ENCODE results near the gene NRXN3.
"Not testable (repeated sequence)": the region's sequence is repeated elsewhere in the genome, so short reads cannot be mapped to it uniquely, and the experiment has no call there.

Gene NRXN3

GRCh38 chr14:79093531-79093930, 923.4 kb downstream of the NRXN3 start:
- H3K4me3 ChIP-seq (ENCODE audit: low read depth, low read length) = no peak overlapping the region
- no peak for DNase-seq (ENCODE audit: low read depth)
- TF ChIP-seq, protein P1, sequence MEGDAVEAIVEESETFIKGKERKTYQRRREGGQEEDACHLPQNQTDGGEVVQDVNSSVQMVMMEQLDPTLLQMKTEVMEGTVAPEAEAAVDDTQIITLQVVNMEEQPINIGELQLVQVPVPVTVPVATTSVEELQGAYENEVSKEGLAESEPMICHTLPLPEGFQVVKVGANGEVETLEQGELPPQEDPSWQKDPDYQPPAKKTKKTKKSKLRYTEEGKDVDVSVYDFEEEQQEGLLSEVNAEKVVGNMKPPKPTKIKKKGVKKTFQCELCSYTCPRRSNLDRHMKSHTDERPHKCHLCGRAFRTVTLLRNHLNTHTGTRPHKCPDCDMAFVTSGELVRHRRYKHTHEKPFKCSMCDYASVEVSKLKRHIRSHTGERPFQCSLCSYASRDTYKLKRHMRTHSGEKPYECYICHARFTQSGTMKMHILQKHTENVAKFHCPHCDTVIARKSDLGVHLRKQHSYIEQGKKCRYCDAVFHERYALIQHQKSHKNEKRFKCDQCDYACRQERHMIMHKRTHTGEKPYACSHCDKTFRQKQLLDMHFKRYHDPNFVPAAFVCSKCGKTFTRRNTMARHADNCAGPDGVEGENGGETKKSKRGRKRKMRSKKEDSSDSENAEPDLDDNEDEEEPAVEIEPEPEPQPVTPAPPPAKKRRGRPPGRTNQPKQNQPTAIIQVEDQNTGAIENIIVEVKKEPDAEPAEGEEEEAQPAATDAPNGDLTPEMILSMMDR (IDR thresholded peaks at IDR 0.05; ENCODE audit: low read depth, low read length, missing control alignments) = no peak

- TF ChIP-seq, protein P1 (IDR thresholded peaks at IDR 0.05; ENCODE audit: low read depth, low read length, missing control alignments) = no peak
- H3K4me3 ChIP-seq (ENCODE audit: low read depth, low read length) = no peak overlapping the region
- no peak for DNase-seq (ENCODE audit: low read depth)
These were observed 924.8 kb downstream of the NRXN3 start for GRCh38 chr14:79094951-79095350.

- TF ChIP-seq, protein P1 (IDR thresholded peaks at IDR 0.05; ENCODE audit: low read depth, low read length, missing control alignments) = no peak
- no peak for DNase-seq (ENCODE audit: low read depth)
- no peak overlapping the region for H3K4me3 ChIP-seq (ENCODE audit: low read depth, low read length)
These were observed 926.6 kb downstream of the NRXN3 start for GRCh38 chr14:79096811-79097210.

- DNase-seq (ENCODE audit: low read depth) = no peak
- no peak overlapping the region for H3K4me3 ChIP-seq (ENCODE audit: low read depth, low read length)
- TF ChIP-seq, protein P1 (IDR thresholded peaks at IDR 0.05; ENCODE audit: low read depth, low read length, missing control alignments) = no peak
These were observed 928.2 kb downstream of the NRXN3 start for GRCh38 chr14:79098324-79098723.

GRCh38 chr14:79100578-79100977, 930.4 kb downstream of the NRXN3 start:
- no peak overlapping the region for H3K4me3 ChIP-seq (ENCODE audit: low read depth, low read length)
- TF ChIP-seq, protein P1 (IDR thresholded peaks at IDR 0.05; ENCODE audit: low read depth, low read length, missing control alignments) = no peak

DNA sequence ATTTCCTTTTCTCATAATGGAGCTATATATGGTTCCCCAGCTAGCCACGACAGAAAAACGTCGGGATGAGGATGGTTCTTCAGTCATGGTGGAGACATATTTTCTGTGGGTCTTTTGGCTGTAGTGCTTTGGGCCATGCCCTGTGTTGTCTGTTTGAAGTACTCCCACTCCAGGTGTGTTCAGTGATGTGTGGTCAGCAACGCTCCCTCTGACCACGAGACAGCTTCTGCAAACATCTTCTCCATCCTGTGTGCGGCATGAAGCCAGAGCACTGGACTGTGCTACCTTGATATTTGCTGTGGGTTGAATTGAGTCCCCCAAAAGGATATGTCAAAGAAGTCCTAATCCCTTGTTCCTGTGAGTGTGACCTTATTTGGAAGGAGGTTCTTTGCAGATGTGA, 931.2 kb downstream of the NRXN3 start:
- TF ChIP-seq, protein P1 (IDR thresholded peaks at IDR 0.05; ENCODE audit: low read depth, low read length, missing control alignments) = no peak
- H3K4me3 ChIP-seq (ENCODE audit: low read depth, low read length) = no peak overlapping the region
- no peak for DNase-seq (ENCODE audit: low read depth)

More at GRCh38 chr14:79100578-79100977, 930.4 kb downstream of the NRXN3 start:
- no peak for DNase-seq (ENCODE audit: low read depth)

GRCh38 chr14:79103764-79104163, 933.6 kb downstream of the NRXN3 start:
- TF ChIP-seq, protein P1 (IDR thresholded peaks at IDR 0.05; ENCODE audit: low read depth, low read length, missing control alignments) = no peak
- no peak for DNase-seq (ENCODE audit: low read depth)

GRCh38 chr14:79110564-79110963, 940.4 kb downstream of the NRXN3 start:
- DNase-seq (ENCODE audit: low read depth); H3K4me3 ChIP-seq (ENCODE audit: low read depth, low read length): not testable (repeated sequence)

More at GRCh38 chr14:79103764-79104163, 933.6 kb downstream of the NRXN3 start:
- no peak overlapping the region for H3K4me3 ChIP-seq (ENCODE audit: low read depth, low read length)
